Chondrocyte (in vitro differentiated cells): ENCODE measurements around the gene LNX1. TPM values are rescaled to one million over a fixed set of nuclear protein-coding genes. Genes with fewer than 3 reads are reported as not detected.

ENCODE experiments used
- DNase-seq: peaks from one replicate; pipeline ENCODE4 v3.0.0; 2021; ENCODE audit warnings: mixed read lengths, low spot score
- H3K27ac Mint-ChIP-seq: one replicate; pipeline ENCODE4 v1.8.0; 2021; ENCODE audit warnings: mild to moderate bottlenecking, moderate library complexity, mixed read lengths; ENCODE audit not compliant: unreplicated experiment
- H3K27me3 Mint-ChIP-seq: 2 replicates; pipeline ENCODE4 v1.8.0; 2021; ENCODE audit warnings: low read depth, mixed read lengths
- H3K36me3 Mint-ChIP-seq: 2 replicates; pipeline ENCODE4 v1.8.0; 2021; ENCODE audit warnings: low read depth, mixed read lengths
- H3K4me1 Mint-ChIP-seq: 2 replicates; pipeline ENCODE4 v1.8.0; 2021; ENCODE audit warnings: low read depth, mild to moderate bottlenecking, mixed read lengths
- H3K4me3 Mint-ChIP-seq: one replicate; pipeline ENCODE4 v1.8.0; 2021; ENCODE audit warnings: mild to moderate bottlenecking, moderate library complexity, mixed read lengths; ENCODE audit not compliant: unreplicated experiment
- H3K9me3 Mint-ChIP-seq: 2 replicates; pipeline ENCODE4 v1.8.0; 2021; ENCODE audit warnings: low read depth, mixed read lengths
- CTCF ChIP-seq: fragments of 200-600 bp; sonication (generic); IDR thresholded peaks from 2 replicates; pipeline ENCODE4 v1.5.0; 2021; ENCODE audit warnings: antibody characterized with exemption, mild to moderate bottlenecking, moderate library complexity
- total RNA-seq: library from RNA; stranded (reverse); gene quantifications from 3 replicates; pipeline ENCODE4 v1.2.1, GENCODE V29; 2021

The LNX1 gene
- total RNA-seq, 1 donor from 2014 or later: 1.8 TPM

- Mint-ChIP-seq H3K9me3 (no peaks in the 10 kb centered on the region), H3K27ac (no peak overlapping the region), H3K4me1 (no peaks in the 10 kb centered on the region), H3K27me3 (no peaks in the 10 kb centered on the region), H3K36me3 (no peaks in the 10 kb centered on the region), H3K4me3 (no peak overlapping the region)
- peak; percentile 25 for TF ChIP-seq CTCF
- no peak for DNase-seq
Measured at GRCh38 chr4:53614591-53614990, 23.3 kb upstream of the LNX1 start.

- no peak for DNase-seq
- TF ChIP-seq CTCF: no peak
- H3K4me1 Mint-ChIP-seq: no peaks in the 10 kb centered on the region
- no peaks in the 10 kb centered on the region for H3K27me3 Mint-ChIP-seq
- no peak overlapping the region for H3K4me3 Mint-ChIP-seq
- H3K27ac Mint-ChIP-seq: no peak overlapping the region
- H3K9me3 Mint-ChIP-seq: peaks cover 5% of the 10 kb centered on the region
- H3K36me3 Mint-ChIP-seq: no peaks in the 10 kb centered on the region
Measured at GRCh38 chr4:53613428-53613827, 22.1 kb upstream of the LNX1 start.

- Mint-ChIP-seq H3K9me3 (peaks cover 13% of the 10 kb centered on the region), H3K4me3 (no peak overlapping the region)
- TF ChIP-seq CTCF: no peak
Measured at GRCh38 chr4:53608649-53609048, 17.4 kb upstream of the LNX1 start.

GRCh38 chr4:53608242-53608641, 17.0 kb upstream of the LNX1 start:
- H3K36me3 Mint-ChIP-seq: no peaks in the 10 kb centered on the region
- no peak for TF ChIP-seq CTCF
- no peaks in the 10 kb centered on the region for H3K4me1 Mint-ChIP-seq
- no peak for DNase-seq
- H3K27me3 Mint-ChIP-seq: no peaks in the 10 kb centered on the region
- H3K4me3 Mint-ChIP-seq: no peak overlapping the region
- no peak overlapping the region for H3K27ac Mint-ChIP-seq
- H3K9me3 Mint-ChIP-seq: peaks cover 13% of the 10 kb centered on the region

More at GRCh38 chr4:53608649-53609048, 17.4 kb upstream of the LNX1 start:
- Mint-ChIP-seq H3K4me1 (no peaks in the 10 kb centered on the region), H3K27me3 (no peaks in the 10 kb centered on the region), H3K36me3 (no peaks in the 10 kb centered on the region), H3K27ac (no peak overlapping the region)
- no peak for DNase-seq

GRCh38 chr4:53605783-53606182, 14.5 kb upstream of the LNX1 start:
- Mint-ChIP-seq H3K27ac (no peak overlapping the region), H3K27me3 (no peaks in the 10 kb centered on the region), H3K9me3 (peaks cover 13% of the 10 kb centered on the region), H3K36me3 (no peaks in the 10 kb centered on the region), H3K4me3 (no peak overlapping the region), H3K4me1 (no peaks in the 10 kb centered on the region)
- no peak for TF ChIP-seq CTCF
- no peak for DNase-seq
